Urinary bladder (tissue), 4 donors: ENCODE data around the gene XIRP1. TPM values are rescaled to one million over a fixed set of nuclear protein-coding genes. Genes with fewer than 3 reads are reported as not detected.
"Not testable (repeated sequence)": the region's sequence is repeated elsewhere in the genome, so short reads cannot be mapped to it uniquely, and the experiment has no call there.

Experiments used
- DNase-seq: peaks from one replicate; pipeline ENCODE4 v3.0.0-alpha.2; 2015; ENCODE audit errors: extremely low spot score
- H3K27ac ChIP-seq: one replicate; pipeline ENCODE4 v1.5.1; 2013; ENCODE audit warnings: low read depth, mild to moderate bottlenecking, moderate library complexity
- H3K36me3 ChIP-seq: one replicate; pipeline ENCODE4 v1.6.1; 2013; ENCODE audit warnings: mild to moderate bottlenecking, moderate library complexity; ENCODE audit not compliant: insufficient read depth
- H3K4me1 ChIP-seq: one replicate; pipeline ENCODE4 v1.6.1; 2013; ENCODE audit warnings: mild to moderate bottlenecking, moderate library complexity; ENCODE audit not compliant: insufficient read depth
- H3K4me3 ChIP-seq: one replicate; pipeline ENCODE4 v1.5.1; 2013; ENCODE audit warnings: low read depth, low read length
- WGBS: extraction: QIAGEN DNeasy Blood & Tissue Kit; methylation state at CpG from one replicate; pipeline ENCODE4 v1.1.7; 2013; 5-methylcytosine and 5-hydroxymethylcytosine counted together
- polyA plus RNA-seq: library from polyadenylated mRNA; stranded (reverse); fragments of 200-250 nt; gene quantifications from one replicate; pipeline ENCODE4 v1.2.3, GENCODE V29; 2013
- total RNA-seq: library from RNA; depleted of rRNA; stranded (reverse); fragments of >200 nt; gene quantifications from one replicate; pipeline ENCODE4 v1.2.3, GENCODE V29; 2014
- donor health status: healthy with polysubstance abuse.
- donor health status: healthy.

Gene XIRP1, protein sequence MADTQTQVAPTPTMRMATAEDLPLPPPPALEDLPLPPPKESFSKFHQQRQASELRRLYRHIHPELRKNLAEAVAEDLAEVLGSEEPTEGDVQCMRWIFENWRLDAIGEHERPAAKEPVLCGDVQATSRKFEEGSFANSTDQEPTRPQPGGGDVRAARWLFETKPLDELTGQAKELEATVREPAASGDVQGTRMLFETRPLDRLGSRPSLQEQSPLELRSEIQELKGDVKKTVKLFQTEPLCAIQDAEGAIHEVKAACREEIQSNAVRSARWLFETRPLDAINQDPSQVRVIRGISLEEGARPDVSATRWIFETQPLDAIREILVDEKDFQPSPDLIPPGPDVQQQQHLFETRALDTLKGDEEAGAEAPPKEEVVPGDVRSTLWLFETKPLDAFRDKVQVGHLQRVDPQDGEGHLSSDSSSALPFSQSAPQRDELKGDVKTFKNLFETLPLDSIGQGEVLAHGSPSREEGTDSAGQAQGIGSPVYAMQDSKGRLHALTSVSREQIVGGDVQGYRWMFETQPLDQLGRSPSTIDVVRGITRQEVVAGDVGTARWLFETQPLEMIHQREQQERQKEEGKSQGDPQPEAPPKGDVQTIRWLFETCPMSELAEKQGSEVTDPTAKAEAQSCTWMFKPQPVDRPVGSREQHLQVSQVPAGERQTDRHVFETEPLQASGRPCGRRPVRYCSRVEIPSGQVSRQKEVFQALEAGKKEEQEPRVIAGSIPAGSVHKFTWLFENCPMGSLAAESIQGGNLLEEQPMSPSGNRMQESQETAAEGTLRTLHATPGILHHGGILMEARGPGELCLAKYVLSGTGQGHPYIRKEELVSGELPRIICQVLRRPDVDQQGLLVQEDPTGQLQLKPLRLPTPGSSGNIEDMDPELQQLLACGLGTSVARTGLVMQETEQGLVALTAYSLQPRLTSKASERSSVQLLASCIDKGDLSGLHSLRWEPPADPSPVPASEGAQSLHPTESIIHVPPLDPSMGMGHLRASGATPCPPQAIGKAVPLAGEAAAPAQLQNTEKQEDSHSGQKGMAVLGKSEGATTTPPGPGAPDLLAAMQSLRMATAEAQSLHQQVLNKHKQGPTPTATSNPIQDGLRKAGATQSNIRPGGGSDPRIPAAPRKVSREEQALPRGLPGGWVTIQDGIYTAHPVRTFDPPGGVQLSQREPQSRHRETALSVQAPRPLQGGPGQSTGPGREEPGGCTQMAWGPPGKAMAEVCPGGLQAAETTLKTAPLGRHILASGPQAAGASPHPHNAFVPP (N-terminal part only)
- total RNA-seq = 1.1 TPM
- 0.03 TPM for polyA plus RNA-seq

DNA sequence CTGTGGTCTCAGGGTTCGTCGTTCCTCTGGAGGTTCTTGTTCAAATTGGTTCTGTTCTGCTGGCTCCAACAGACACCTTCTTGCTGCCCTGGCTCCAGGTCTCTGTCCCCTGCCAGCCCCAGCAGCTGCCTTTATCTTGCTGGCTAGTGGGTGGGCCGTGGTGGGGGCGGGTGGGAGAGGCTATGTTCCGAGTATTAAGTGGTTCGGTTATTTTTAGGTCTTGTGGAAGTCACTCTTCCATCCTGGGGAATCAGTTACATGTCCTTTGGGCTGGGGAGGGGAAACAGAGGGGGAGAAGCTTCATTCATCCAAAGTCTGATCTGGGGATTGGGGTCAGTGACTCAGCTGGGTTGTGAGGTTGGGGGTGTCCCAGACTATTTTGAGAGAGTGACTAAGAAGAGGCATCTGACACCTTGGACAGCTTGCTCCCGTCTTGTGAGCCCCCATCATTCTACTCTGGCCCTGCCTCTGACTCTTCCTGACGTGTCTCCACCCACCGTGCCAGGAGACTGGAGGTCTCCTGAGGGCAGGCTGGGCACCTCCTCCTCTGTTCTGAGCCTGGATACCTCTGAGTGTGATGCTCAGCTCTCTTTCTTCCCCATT is at the start of gene XIRP1:
XIRP1 (minus strand) TSS at position 106 of the 603 bp plus-strand sequence. CDS start 3,150 bp downstream, outside the sequence.
- 74% methylated on average over 9 of the region's 9 CpGs for WGBS
- no peak within 1 kb of the TSS for H3K27ac ChIP-seq
- DNase-seq = no peak

DNA sequence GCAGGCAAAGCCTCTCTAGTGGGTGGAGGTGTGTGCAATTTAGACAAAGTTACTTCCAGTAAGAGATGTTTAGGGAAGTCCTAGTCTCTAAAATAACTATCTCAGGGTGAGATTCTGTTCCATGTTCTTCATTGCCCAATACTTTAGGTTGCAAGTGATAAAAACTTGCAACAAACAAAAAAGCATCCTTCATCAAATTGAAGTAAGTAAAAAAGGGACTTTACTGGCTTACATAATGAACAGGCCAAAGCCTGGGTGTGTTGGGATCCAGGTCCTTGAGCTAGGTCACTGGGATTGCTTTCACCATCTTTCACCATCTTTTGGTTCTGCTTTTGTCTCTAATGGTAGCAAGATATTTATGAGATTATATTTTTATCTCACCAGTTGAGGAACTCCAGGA is 49.2 kb upstream of the XIRP1 start:
- H3K4me1 ChIP-seq = no peaks in the 10 kb centered on the region

More for the DNA sequence above, at the start of gene XIRP1:
- H3K4me1 ChIP-seq = no peaks in the 10 kb centered on the region
- no peaks in the 10 kb centered on the region for H3K36me3 ChIP-seq
- no peak within 1 kb of the TSS for H3K4me3 ChIP-seq

DNA sequence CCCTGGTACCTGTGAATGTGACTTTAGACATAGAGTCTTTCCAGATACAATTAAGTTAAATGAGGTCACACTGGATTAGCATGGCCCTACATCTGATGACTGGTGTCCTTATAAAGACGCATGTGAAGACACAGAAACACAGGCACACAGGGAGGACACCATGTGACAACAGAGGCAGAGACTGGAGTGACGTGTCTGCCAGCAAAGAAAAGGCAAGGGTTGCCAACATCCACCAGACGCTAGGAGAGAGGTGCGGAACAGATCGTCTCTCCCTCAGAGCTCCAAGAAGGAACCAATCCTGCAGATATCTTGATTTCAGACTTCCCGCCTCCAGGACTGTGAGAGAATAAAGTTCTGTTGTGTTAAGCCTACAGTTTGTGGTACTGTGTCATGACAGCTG is 44.6 kb upstream of the XIRP1 start:
- Histone ChIP-seq H3K27ac (no peak overlapping the region), H3K36me3 (no peaks in the 10 kb centered on the region), H3K4me3 (no peak overlapping the region), H3K4me1 (no peaks in the 10 kb centered on the region)
- 80% methylated on average over 6 of the region's 6 CpGs for WGBS
- DNase-seq = no peak

More for the DNA sequence above, 49.2 kb upstream of the XIRP1 start:
- Histone ChIP-seq H3K27ac (no peak overlapping the region), H3K4me3 (no peak overlapping the region), H3K36me3 (no peaks in the 10 kb centered on the region)
- DNase-seq = no peak

DNA sequence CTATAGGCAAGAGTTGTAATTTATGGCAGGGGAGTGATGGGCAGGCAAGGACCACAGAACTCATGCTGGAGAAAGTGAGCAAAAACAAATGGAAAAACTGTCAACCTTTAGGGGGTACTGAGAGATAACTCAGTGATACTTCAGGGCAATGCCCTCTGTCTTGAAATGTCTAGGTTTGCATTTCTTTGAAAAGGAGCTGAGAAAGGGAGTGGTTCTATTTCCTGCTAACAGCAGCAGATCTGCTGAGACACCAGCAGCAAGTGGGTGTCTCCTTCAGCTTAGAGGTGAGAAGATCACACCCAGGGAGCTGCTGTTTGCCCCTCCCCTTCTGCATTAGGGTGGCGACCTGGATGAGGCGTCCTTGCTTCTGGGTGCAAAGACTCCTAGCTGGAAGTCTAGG is 42.3 kb upstream of the XIRP1 start:
- DNase-seq = no peak
- no peak overlapping the region for H3K27ac ChIP-seq
- WGBS = 43% methylated on average over 2 of the region's 2 CpGs

DNA sequence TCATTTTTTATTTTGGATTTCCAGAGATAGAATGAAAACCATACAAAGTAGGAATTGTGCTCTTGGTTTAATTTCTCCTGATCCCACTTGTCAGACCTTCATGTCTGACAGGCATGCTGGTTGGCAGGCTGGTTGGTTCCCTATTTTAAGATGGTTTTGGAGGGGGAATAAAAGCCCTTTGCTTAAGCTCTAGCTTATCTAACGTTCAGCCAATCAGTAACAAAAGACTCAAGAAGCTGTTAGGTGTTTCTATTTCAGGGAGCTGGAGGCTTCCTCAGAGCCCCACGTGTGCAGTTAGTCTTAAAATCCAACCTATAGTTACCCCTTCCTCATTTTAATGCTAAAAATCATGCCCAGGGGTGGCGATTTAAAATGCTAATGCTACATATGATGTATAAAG is 40.5 kb upstream of the XIRP1 start:
- no peak overlapping the region for H3K27ac ChIP-seq
- H3K4me1 ChIP-seq = no peaks in the 10 kb centered on the region
- no peak for DNase-seq
- H3K36me3 ChIP-seq = no peaks in the 10 kb centered on the region
- no peak overlapping the region for H3K4me3 ChIP-seq
- 33% methylated on average over 3 of the region's 3 CpGs for WGBS

More for the DNA sequence above, 42.3 kb upstream of the XIRP1 start:
- H3K4me3 ChIP-seq = no peak overlapping the region
- no peaks in the 10 kb centered on the region for H3K36me3 ChIP-seq
- H3K4me1 ChIP-seq = no peaks in the 10 kb centered on the region

DNA sequence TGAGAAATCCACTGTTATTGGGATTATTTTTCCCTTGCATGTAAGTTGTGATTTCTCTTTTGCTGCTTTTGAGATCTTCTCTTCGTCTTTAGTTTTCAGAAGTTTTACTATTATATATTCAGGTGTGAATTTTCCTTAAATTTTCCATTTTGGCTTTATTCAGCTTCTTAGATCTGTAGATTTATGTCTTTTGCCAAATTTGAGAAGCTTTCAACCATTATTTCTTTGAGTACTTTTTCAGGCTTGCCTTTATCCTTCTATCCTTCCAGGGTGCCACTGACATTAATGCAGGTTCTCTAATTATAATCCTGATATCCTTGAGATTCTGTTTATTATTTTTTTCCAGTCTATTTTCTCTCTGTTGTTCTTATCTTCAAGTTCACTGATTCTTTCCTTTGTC is 38.1 kb upstream of the XIRP1 start:
- Histone ChIP-seq H3K36me3 (no peaks in the 10 kb centered on the region), H3K27ac (no peak overlapping the region), H3K4me1 (no peaks in the 10 kb centered on the region), H3K4me3 (no peak overlapping the region)
- 86% methylated on average over 1 of the region's 1 CpG for WGBS
- DNase-seq = no peak

DNA sequence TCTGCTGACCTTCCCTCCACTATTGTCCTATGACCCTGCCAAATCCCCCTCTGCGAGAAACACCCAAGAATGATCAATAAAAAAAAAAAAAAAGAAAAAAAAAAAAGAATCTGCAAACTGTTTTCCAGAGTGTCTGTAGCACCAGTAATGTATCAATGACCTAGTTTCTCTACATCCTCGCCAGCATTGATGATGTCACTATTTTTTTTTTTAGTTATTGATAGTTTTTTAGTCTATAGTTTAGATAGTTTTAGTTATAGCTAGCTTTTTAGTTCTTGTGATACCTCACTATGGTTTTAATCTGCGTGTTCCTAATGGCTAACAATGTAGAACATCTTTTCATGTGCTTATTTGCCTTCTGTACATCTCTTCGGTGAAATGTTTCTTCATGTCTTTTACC is 36.1 kb upstream of the XIRP1 start:
- H3K36me3 ChIP-seq = no peaks in the 10 kb centered on the region
- H3K4me3 ChIP-seq = no peak overlapping the region
- no peaks in the 10 kb centered on the region for H3K4me1 ChIP-seq
- H3K27ac ChIP-seq = no peak overlapping the region
- WGBS = 78% methylated on average over 3 of the region's 4 CpGs
- DNase-seq = no peak

DNA sequence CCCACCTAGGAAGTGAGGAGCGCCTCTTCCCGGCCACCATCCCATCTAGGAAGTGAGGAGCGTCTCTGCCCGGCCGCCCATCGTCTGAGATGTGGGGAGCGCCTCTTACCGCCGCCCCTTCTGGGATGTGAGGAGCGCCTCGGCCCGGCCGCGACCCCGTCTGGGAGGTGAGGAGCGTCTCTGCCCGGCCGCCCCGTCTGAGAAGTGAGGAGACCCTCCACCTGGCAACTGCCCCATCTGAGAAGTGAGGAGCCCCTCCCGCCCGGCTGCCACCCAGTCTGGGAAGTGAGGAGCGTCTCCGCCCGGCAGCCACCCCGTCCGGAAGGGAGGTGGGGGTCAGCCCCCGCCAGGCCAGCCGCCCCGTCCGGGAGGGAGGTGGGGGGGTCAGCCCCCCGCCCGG is 35.2 kb upstream of the XIRP1 start:
- H3K4me1 ChIP-seq, H3K4me3 ChIP-seq, DNase-seq, H3K27ac ChIP-seq, H3K36me3 ChIP-seq: not testable (repeated sequence)
- 96% methylated on average over 27 of the region's 32 CpGs for WGBS

DNA sequence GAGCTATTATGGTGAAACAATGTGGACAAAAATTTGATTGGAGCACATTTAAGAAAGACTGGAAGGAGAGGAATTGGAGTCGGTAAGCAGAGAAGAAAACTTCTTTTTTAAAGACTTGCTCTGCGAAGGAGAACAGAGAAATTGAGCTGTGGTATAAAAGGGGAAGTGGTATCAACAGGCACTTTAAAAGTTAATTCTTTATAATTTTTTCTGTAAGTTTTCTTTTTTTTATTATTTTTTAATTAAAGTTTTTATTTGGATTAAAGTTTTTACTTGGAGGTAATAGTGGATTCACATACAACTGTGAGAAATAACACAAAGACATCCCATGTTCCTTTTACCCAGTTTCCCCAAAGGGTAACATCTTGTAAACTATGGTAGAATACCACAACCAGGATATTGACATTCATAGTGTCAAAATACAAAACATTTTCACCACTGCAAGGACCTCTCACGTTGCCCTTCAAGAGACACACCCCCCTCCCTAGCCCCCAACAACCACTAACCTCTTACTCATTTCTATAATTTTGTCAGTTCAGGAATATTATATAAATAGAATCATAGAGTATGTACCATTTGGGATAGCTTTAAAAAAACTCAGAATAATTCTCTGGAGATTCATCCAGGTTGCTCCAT is 33.8 kb upstream of the XIRP1 start:
- no peaks in the 10 kb centered on the region for H3K36me3 ChIP-seq
- WGBS = 61% methylated on average over 3 of the region's 3 CpGs
- no peak overlapping the region for H3K27ac ChIP-seq
- no peak for DNase-seq
- no peak overlapping the region for H3K4me3 ChIP-seq
- no peaks in the 10 kb centered on the region for H3K4me1 ChIP-seq

DNA sequence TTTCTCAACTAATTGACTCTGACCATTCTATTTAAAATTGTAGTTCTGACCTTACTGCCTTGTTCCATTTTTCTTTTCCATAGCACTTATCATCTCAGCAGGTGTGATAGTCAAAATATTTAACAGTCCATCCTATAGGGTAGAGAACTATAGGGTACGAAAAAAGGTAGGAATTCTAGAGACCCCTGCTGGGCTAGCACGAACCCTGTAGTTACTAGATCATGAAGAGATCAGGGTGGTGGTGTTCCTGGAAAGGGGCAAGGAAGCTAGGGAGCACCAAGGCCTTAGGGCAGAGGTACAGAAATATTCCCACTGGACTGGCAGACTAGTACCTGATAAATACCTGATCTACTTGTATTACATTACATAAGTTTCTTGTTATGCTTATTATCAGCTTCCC is 31.9 kb upstream of the XIRP1 start:
- Histone ChIP-seq H3K36me3 (no peaks in the 10 kb centered on the region), H3K4me1 (no peaks in the 10 kb centered on the region), H3K4me3 (no peak overlapping the region), H3K27ac (no peak overlapping the region)
- 73% methylated on average over 2 of the region's 2 CpGs for WGBS
- DNase-seq = no peak

DNA sequence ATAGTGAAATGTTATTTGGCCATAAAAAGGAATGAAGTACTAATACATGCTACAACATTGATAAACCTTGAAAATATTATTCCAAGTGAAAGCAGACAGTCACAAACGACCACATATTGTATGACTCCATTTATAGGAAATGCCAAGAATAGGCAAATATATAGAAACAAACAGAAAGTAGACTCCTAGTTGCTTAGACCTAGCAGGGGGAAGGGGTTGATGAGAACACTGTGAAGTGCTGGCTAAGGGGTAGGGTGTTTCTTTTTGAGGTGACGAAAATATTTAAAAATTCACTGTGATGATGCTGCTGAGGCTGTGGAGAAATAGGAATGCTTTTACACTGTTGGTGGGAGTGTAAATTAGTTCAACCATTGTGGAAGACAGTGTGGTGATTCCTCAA is 30.5 kb upstream of the XIRP1 start:
- no peak for DNase-seq
- Histone ChIP-seq H3K36me3 (no peaks in the 10 kb centered on the region), H3K4me3 (no peak overlapping the region), H3K4me1 (no peaks in the 10 kb centered on the region), H3K27ac (no peak overlapping the region)
- 79% methylated on average over 2 of the region's 2 CpGs for WGBS

DNA sequence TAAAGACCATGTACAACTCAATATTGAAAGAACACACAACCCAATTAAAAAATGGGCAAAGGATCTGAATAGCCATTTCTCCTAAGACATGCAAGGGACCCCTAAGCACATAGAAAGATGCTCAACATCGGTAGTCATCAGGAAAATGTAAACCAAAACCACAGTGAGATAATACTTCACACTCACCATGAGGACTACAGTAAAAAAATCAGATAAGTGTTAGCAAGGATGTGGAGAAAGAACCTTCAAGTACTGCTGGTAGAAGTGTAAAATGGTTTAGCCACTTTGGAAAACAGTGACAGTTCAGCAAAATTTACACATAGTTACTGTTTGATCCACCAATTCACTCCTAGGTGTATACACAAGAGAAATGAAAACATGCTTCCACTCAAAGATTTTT is 30.1 kb upstream of the XIRP1 start:
- Histone ChIP-seq H3K4me1 (no peaks in the 10 kb centered on the region), H3K36me3 (no peaks in the 10 kb centered on the region), H3K27ac (no peak overlapping the region), H3K4me3 (no peak overlapping the region)
- WGBS = 51% methylated on average over 1 of the region's 1 CpG
- DNase-seq = no peak

DNA sequence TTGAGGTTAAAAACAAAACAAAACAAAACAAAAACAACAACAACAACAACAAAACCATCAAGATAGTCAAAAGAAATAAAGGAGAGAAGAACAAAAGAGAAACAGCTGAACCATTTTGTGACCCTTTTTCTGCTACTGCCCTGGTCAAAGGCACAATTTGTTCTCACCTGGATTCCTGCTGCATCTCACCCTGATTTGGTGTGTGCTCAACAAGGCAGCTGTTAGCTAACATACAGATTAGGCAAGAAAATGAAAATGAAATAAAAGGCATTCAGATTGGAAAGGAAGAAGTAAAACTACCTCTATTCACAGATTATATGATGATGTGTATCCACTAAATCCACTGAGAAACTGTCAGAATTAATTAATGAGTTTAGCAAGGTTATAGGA is 28.7 kb upstream of the XIRP1 start:
- H3K4me1 ChIP-seq = no peaks in the 10 kb centered on the region
- no peak overlapping the region for H3K4me3 ChIP-seq
- no peak overlapping the region for H3K27ac ChIP-seq
- no peaks in the 10 kb centered on the region for H3K36me3 ChIP-seq
- DNase-seq = no peak
